AG04450 (cell line): ENCODE results near the gene SPANXN2. TPM values are rescaled to one million over a fixed set of nuclear protein-coding genes. Genes with fewer than 3 reads are reported as not detected.

Experiments
- CTCF ChIA-PET: fragments of 300-600, 350-600 bp; formaldehyde crosslinking; extraction: SDS; loops from one replicate; lab custom pipeline; 2022; ENCODE audit warnings: antibody characterized with exemption, inconsistent platforms; lab: Charles Lee
- POLR2A ChIA-PET: fragments of 350-600 bp; formaldehyde crosslinking; extraction: SDS; loops from one replicate; lab custom pipeline; 2021; ENCODE audit warnings: antibody characterized with exemption, inconsistent platforms; lab: Yijun Ruan, JAX
- DNase-seq: peaks from one replicate; pipeline ENCODE4 v3.0.0-alpha.2; 2011; ENCODE audit warnings: low read depth, low spot score
- H3K27ac ChIP-seq: one replicate; pipeline ENCODE4 v1.5.1; 2012; ENCODE audit warnings: low read depth, low read length, control low read depth
- H3K27me3 ChIP-seq: one replicate; pipeline ENCODE4 v1.6.0; 2012; ENCODE audit warnings: low read length; ENCODE audit not compliant: control insufficient read depth, insufficient read depth
- H3K4me3 ChIP-seq: 2 replicates; pipeline ENCODE4 v1.5.1; 2011; ENCODE audit warnings: mild to moderate bottlenecking, low read depth, low read length, control low read depth
- H3K9me3 ChIP-seq: 2 replicates; pipeline ENCODE4 v1.5.1; 2012; ENCODE audit warnings: low read length; ENCODE audit not compliant: control insufficient read depth, insufficient read depth
- CTCF ChIP-seq: IDR thresholded peaks from 2 replicates; pipeline ENCODE4 v1.5.1; 2011; ENCODE audit warnings: low read depth, low read length, control low read depth, inconsistent platforms
- polyA plus RNA-seq: library from polyadenylated mRNA; depleted of rRNA; stranded (reverse); fragments of >200 nt; gene quantifications from 2 replicates; pipeline ENCODE4 v1.2.3, GENCODE V29; 2011; rRNA removed

SPANXN2 gene
- polyA plus RNA-seq, 1 experiment: not detected

- no peak for DNase-seq
- H3K4me3 ChIP-seq: no peak overlapping the region
- no peaks in the 10 kb centered on the region; the same call in 1 of the 2 replicates for H3K9me3 ChIP-seq
- H3K27me3 ChIP-seq: no peaks in the 10 kb centered on the region
- no peak for TF ChIP-seq CTCF
- ChIA-PET POLR2A (no interaction called here), CTCF (no interaction called here)
- no peak overlapping the region for H3K27ac ChIP-seq
Measured at GRCh38 chrX:143674926-143675325, 45.6 kb downstream of the SPANXN2 start.

- POLR2A ChIA-PET: no interaction called here
- DNase-seq: no peak
- H3K9me3 ChIP-seq: no peaks in the 10 kb centered on the region; the same call in 1 of the 2 replicates
- TF ChIP-seq CTCF: no peak
- no peak overlapping the region for H3K27ac ChIP-seq
- no peaks in the 10 kb centered on the region for H3K27me3 ChIP-seq
- CTCF ChIA-PET: no interaction called here
- H3K4me3 ChIP-seq: no peak overlapping the region
Measured at GRCh38 chrX:143669395-143669794, 51.2 kb downstream of the SPANXN2 start.

- Histone ChIP-seq H3K27me3 (no peaks in the 10 kb centered on the region), H3K27ac (no peak overlapping the region), H3K9me3 (no peaks in the 10 kb centered on the region), H3K4me3 (no peak overlapping the region)
- DNase-seq: no peak
- POLR2A ChIA-PET: no interaction called here
- no peak for TF ChIP-seq CTCF
- CTCF ChIA-PET: no interaction called here
Measured at GRCh38 chrX:143664302-143664701, 56.2 kb downstream of the SPANXN2 start.

GRCh38 chrX:143663755-143664154, 56.8 kb downstream of the SPANXN2 start:
- Histone ChIP-seq H3K27me3 (no peaks in the 10 kb centered on the region), H3K9me3 (no peaks in the 10 kb centered on the region), H3K27ac (no peak overlapping the region), H3K4me3 (no peak overlapping the region)
- POLR2A ChIA-PET: no interaction called here
- CTCF ChIA-PET: no interaction called here
- TF ChIP-seq CTCF: no peak
- no peak for DNase-seq

Other genes with a start within 250 kb of the SPANXN2 start
- not detected in 2 replicates for gene SPANXN3, start 203.3 kb downstream of the SPANXN2 start, polyA plus RNA-seq
- not detected in 2 replicates for gene SLITRK4, start 84.7 kb downstream of the SPANXN2 start, polyA plus RNA-seq
- not detected in 2 replicates for gene UBE2NL, start 163.3 kb upstream of the SPANXN2 start, polyA plus RNA-seq